Measurements from ENCODE around the gene PLD3. TPM values are rescaled to one million over a fixed set of nuclear protein-coding genes. Genes with fewer than 3 reads are reported as not detected.
A peak's percentile ranks its signal among the peaks of the same experiment; 100 is the strongest.

The PLD3 gene
- total RNA-seq, 1 donor from 2014 or later: 1,227 TPM

GRCh38 chr19:40360020-40360707, 11.7 kb downstream of the PLD3 start:
- no peak for DNase-seq
- Mint-ChIP-seq H3K9me3 (ENCODE audit: unreplicated experiment) (peaks cover 8% of the 10 kb centered on the region), H3K27me3 (ENCODE audit: unreplicated experiment) (peaks cover 2% of the 10 kb centered on the region), H3K36me3 (ENCODE audit: unreplicated experiment) (peaks cover 5% of the 10 kb centered on the region), H3K27ac (ENCODE audit: unreplicated experiment) (peak overlapping the region; percentile 64), H3K4me1 (ENCODE audit: low read depth, unreplicated experiment) (peaks cover 16% of the 10 kb centered on the region), H3K4me3 (ENCODE audit: unreplicated experiment) (peak overlapping the region; percentile 23)
- no peak for TF ChIP-seq CTCF (IDR thresholded peaks at IDR 0.05; ENCODE audit: partially characterized antibody, unreplicated experiment)

- Mint-ChIP-seq H3K36me3 (ENCODE audit: unreplicated experiment) (peaks cover 5% of the 10 kb centered on the region), H3K27me3 (ENCODE audit: unreplicated experiment) (peaks cover 3% of the 10 kb centered on the region), H3K4me1 (ENCODE audit: low read depth, unreplicated experiment) (peaks cover 19% of the 10 kb centered on the region), H3K27ac (ENCODE audit: unreplicated experiment) (peak overlapping the region; percentile 34), H3K4me3 (ENCODE audit: unreplicated experiment) (no peak overlapping the region), H3K9me3 (ENCODE audit: unreplicated experiment) (peaks cover 6% of the 10 kb centered on the region)
- TF ChIP-seq CTCF (IDR thresholded peaks at IDR 0.05; ENCODE audit: partially characterized antibody, unreplicated experiment): no peak
- DNase-seq: no peak
Observed at GRCh38 chr19:40360708-40361241, 12.3 kb downstream of the PLD3 start.

DNA sequence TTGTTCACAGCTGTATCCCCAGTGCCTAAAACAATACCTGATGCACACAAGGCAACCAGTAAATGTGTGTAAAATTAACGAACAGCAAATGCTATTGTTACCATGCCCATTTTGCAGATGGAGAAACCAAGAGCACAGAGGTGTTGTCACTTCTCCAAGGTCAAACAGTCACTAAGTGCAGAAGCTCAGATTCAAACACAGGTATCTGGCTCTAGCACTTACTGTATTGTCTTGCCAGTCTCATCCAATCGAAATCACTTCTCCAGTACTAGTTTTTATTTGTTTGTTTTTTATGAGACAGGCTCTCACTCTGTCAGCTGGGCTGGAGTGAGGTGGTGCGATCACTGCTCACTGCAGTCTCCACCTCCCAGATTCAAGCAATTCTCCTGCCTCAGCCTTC, 13.7 kb downstream of the PLD3 start:
- no peak for TF ChIP-seq CTCF (IDR thresholded peaks at IDR 0.05; ENCODE audit: partially characterized antibody, unreplicated experiment)
- Mint-ChIP-seq H3K9me3 (ENCODE audit: unreplicated experiment) (peaks cover 8% of the 10 kb centered on the region), H3K4me1 (ENCODE audit: low read depth, unreplicated experiment) (peaks cover 14% of the 10 kb centered on the region), H3K4me3 (ENCODE audit: unreplicated experiment) (no peak overlapping the region), H3K27me3 (ENCODE audit: unreplicated experiment) (peaks cover 6% of the 10 kb centered on the region), H3K36me3 (ENCODE audit: unreplicated experiment) (no peaks in the 10 kb centered on the region), H3K27ac (ENCODE audit: unreplicated experiment) (no peak overlapping the region)
- DNase-seq: no peak

DNA sequence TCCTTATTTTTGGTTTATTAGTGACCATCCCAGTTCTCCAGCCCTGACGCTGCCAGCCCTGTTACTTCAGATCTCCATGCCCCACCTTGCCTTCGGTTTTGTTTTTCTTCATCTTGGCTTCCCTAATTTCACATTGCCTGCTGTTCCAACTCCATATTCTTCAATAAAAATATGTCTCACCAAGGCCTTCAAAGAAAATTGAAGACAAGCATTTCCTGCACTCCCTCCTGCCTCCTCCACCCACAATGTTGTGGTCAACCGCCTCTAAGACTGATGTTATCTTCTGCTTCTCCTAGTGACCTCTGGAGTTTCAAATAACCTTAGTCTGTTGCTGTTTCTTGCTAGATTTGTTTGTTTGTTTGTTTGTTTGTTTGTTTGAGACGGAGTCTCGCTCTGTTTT, 14.6 kb downstream of the PLD3 start:
- DNase-seq: no peak
- H3K27ac Mint-ChIP-seq (ENCODE audit: unreplicated experiment): no peak overlapping the region
- peaks cover 9% of the 10 kb centered on the region for H3K27me3 Mint-ChIP-seq (ENCODE audit: unreplicated experiment)
- no peak overlapping the region for H3K4me3 Mint-ChIP-seq (ENCODE audit: unreplicated experiment)
- no peaks in the 10 kb centered on the region for H3K36me3 Mint-ChIP-seq (ENCODE audit: unreplicated experiment)
- peaks cover 15% of the 10 kb centered on the region for H3K9me3 Mint-ChIP-seq (ENCODE audit: unreplicated experiment)
- no peak for TF ChIP-seq CTCF (IDR thresholded peaks at IDR 0.05; ENCODE audit: partially characterized antibody, unreplicated experiment)
- peaks cover 16% of the 10 kb centered on the region for H3K4me1 Mint-ChIP-seq (ENCODE audit: low read depth, unreplicated experiment)

DNA sequence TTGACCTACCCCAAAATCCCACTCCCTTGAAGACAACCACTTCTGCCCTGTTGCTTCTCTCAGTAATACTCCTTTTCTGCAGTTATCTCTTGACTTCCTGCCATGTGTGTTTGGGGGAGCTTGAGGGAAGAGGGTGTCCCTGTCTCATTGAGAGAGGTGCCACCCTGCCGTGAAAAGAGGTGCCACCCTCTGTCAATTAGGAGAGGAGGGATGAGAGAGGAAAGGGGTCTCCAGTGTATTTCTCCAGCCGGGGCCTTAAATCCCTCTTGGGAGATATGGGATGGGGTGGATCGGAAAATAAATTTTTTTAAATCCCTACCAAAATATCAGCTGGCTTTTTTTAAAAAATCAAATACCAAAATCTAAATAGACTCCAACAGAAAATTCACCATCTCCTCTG, 16.5 kb downstream of the PLD3 start:
- Mint-ChIP-seq H3K36me3 (ENCODE audit: unreplicated experiment) (no peaks in the 10 kb centered on the region), H3K9me3 (ENCODE audit: unreplicated experiment) (peaks cover 16% of the 10 kb centered on the region), H3K4me3 (ENCODE audit: unreplicated experiment) (peak overlapping the region; percentile 85), H3K27me3 (ENCODE audit: unreplicated experiment) (peaks cover 14% of the 10 kb centered on the region), H3K4me1 (ENCODE audit: low read depth, unreplicated experiment) (peaks cover 20% of the 10 kb centered on the region), H3K27ac (ENCODE audit: unreplicated experiment) (peak overlapping the region; percentile 74)
- TF ChIP-seq CTCF (IDR thresholded peaks at IDR 0.05; ENCODE audit: partially characterized antibody, unreplicated experiment): no peak
- no peak for DNase-seq
